Fibroblast of lung (primary cell): ENCODE data around the gene PIP4K2A.

Experiments
- EZH2 ChIP-seq: IDR thresholded peaks from 2 replicates; pipeline ENCODE4 v1.5.1; 2012; ENCODE audit warnings: low read length, control low read depth, mild to moderate bottlenecking; ENCODE audit errors: missing control alignments
- TF ChIP-seq, protein P1 (sequence below), 2 donors: IDR thresholded peaks in 1 of 2; conservative IDR thresholded peaks in 1 of 2; 1 replicate in 1 of 2; 2 replicates in 1 of 2; pipeline ENCODE4 v1.5.1; 2011 to 2012; ENCODE audit warnings: low read length in 2 of 2, control low read depth in 1 of 2, inconsistent platforms in 1 of 2, low read depth in 1 of 2, mild to moderate bottlenecking in 1 of 2

DNA sequence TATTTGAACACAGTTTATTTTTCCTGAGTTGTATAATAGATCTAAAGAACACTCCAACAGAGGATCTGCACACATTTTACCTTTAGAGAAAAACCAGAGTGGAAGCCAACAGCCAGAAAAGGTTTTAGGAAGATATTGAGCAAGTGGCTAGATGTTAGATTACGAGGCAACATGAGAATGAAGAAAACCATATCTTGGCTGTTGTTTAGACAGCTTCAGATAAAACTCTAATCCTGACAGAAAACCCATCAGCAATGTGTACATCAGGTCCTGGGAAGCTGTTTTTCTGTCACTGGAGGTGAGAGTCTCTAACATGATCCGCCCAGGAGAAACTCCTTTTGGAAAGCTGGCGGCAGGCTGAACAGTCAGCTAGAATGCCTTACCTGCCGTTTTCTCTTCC, 209.6 kb downstream of the PIP4K2A start:
- TF ChIP-seq, protein P1, sequence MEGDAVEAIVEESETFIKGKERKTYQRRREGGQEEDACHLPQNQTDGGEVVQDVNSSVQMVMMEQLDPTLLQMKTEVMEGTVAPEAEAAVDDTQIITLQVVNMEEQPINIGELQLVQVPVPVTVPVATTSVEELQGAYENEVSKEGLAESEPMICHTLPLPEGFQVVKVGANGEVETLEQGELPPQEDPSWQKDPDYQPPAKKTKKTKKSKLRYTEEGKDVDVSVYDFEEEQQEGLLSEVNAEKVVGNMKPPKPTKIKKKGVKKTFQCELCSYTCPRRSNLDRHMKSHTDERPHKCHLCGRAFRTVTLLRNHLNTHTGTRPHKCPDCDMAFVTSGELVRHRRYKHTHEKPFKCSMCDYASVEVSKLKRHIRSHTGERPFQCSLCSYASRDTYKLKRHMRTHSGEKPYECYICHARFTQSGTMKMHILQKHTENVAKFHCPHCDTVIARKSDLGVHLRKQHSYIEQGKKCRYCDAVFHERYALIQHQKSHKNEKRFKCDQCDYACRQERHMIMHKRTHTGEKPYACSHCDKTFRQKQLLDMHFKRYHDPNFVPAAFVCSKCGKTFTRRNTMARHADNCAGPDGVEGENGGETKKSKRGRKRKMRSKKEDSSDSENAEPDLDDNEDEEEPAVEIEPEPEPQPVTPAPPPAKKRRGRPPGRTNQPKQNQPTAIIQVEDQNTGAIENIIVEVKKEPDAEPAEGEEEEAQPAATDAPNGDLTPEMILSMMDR (conservative IDR thresholded peaks at IDR 0.05 in 1 of 2, IDR thresholded peaks at IDR 0.05 in 1 of 2; ENCODE audit: low read depth in 1 of 2, low read length in 2 of 2), result no peak
- no peak for TF ChIP-seq EZH2
